HCT116 (cell line): ENCODE data around the gene FCN1.

ENCODE experiments used
- CTCF ChIP-seq, 3 experiments: fragments of 200-600 bp in 1 of 3; sonication (generic) in 1 of 3; IDR thresholded peaks in 2 of 3; conservative IDR thresholded peaks in 1 of 3; 2 replicates each; pipeline ENCODE4 v1.5.1; 2012 to 2017; ENCODE audit warnings: low read depth in 2 of 3, low read length in 2 of 3, antibody characterized with exemption in 1 of 3, borderline replicate concordance in 1 of 3, control low read depth in 1 of 3, mild to moderate bottlenecking in 1 of 3, mixed read lengths in 1 of 3, mixed run types in 1 of 3, moderate library complexity in 1 of 3; ENCODE audit not compliant: insufficient read depth in 1 of 3
- EZH2 ChIP-seq: fragments of 200-600 bp; sonication (generic); IDR thresholded peaks from 2 replicates; pipeline ENCODE4 v1.6.1; 2017; ENCODE audit warnings: antibody characterized with exemption, mixed run types
- EZH2phosphoT487 ChIP-seq: fragments of 200-600 bp; IDR thresholded peaks from 2 replicates; pipeline ENCODE4 v1.6.1; 2018; ENCODE audit warnings: antibody characterized with exemption, borderline replicate concordance
- FOSL1 ChIP-seq: IDR thresholded peaks from 2 replicates; pipeline ENCODE4 v1.6.1; 2012; ENCODE audit warnings: low read depth
- MAX ChIP-seq: IDR thresholded peaks from 2 replicates; pipeline ENCODE4 v1.6.1; 2012
- POLR2A ChIP-seq: IDR thresholded peaks from 2 replicates; pipeline ENCODE4 v1.7.0; 2011; ENCODE audit warnings: borderline replicate concordance; ENCODE audit not compliant: insufficient read depth, insufficient read length; ENCODE audit errors: extremely low read depth
- RAD21 ChIP-seq: IDR thresholded peaks from 2 replicates; pipeline ENCODE4 v1.6.1; 2012; ENCODE audit warnings: low read depth, mild to moderate bottlenecking
- YY1 ChIP-seq: IDR thresholded peaks from 2 replicates; pipeline ENCODE4 v1.6.1; 2011; ENCODE audit warnings: low read length, low read depth, moderate library complexity, mild to moderate bottlenecking; ENCODE audit not compliant: insufficient replicate concordance; ENCODE audit errors: extremely low read depth
- ZBTB33 ChIP-seq: IDR thresholded peaks from 2 replicates; pipeline ENCODE4 v1.6.1; 2011; ENCODE audit warnings: mild to moderate bottlenecking, low read length, moderate library complexity; ENCODE audit not compliant: insufficient replicate concordance; ENCODE audit errors: extremely low read depth

GRCh38 chr9:134937164-134937555 lies 19.4 kb upstream of the FCN1 start:
- TF ChIP-seq EZH2 (no peak), POLR2A (no peak), ZBTB33 (no peak), CTCF (IDR thresholded peaks at IDR 0.05 in 2 of 3, conservative IDR thresholded peaks at IDR 0.05 in 1 of 3; ENCODE audit: borderline replicate concordance in 1 of 3, insufficient read depth in 1 of 3, low read depth in 2 of 3, low read length in 2 of 3) (no peak), RAD21 (no peak), MAX (no peak), EZH2phosphoT487 (no peak), YY1 (no peak), FOSL1 (no peak)
